Trophoblast cell (in vitro differentiated cells and primary cell): Measurements from ENCODE around the gene JAK3.

Experiments used
- DNase-seq, 2 donors: peaks; one replicate each; pipeline ENCODE4 v3.0.0-alpha.2; 2016
- H2AFZ ChIP-seq: 2 replicates; pipeline ENCODE4 v1.6.1; 2013; ENCODE audit warnings: low read length, moderate library complexity, mild to moderate bottlenecking; ENCODE audit not compliant: insufficient read depth, poor library complexity
- H2AK5ac ChIP-seq: 2 replicates; pipeline ENCODE4 v1.6.1; 2013; ENCODE audit warnings: mild to moderate bottlenecking, low read length
- H2BK120ac ChIP-seq: 2 replicates; pipeline ENCODE4 v1.6.1; 2013; ENCODE audit warnings: low read length, mild to moderate bottlenecking, moderate library complexity; ENCODE audit not compliant: insufficient read depth, poor library complexity
- H2BK12ac ChIP-seq: 2 replicates; pipeline ENCODE4 v1.6.1; 2013; ENCODE audit warnings: mild to moderate bottlenecking, low read length, moderate library complexity
- H2BK5ac ChIP-seq: 2 replicates; pipeline ENCODE4 v1.6.1; 2013; ENCODE audit warnings: low read length, low read depth, moderate library complexity, mild to moderate bottlenecking; ENCODE audit not compliant: poor library complexity
- H3K14ac ChIP-seq: 2 replicates; pipeline ENCODE4 v1.6.1; 2013; ENCODE audit warnings: mild to moderate bottlenecking, low read length
- H3K18ac ChIP-seq: 2 replicates; pipeline ENCODE4 v1.6.1; 2013; ENCODE audit warnings: mild to moderate bottlenecking, low read length
- H3K23ac ChIP-seq: 2 replicates; pipeline ENCODE4 v1.6.1; 2013; ENCODE audit warnings: low read length
- H3K27ac ChIP-seq: 2 replicates; pipeline ENCODE4 v1.5.1; 2013; ENCODE audit warnings: low read depth, mild to moderate bottlenecking, inconsistent platforms, low read length, moderate library complexity
- H3K27me3 ChIP-seq: 2 replicates; pipeline ENCODE4 v1.6.1; 2013; ENCODE audit warnings: inconsistent platforms, mild to moderate bottlenecking, low read length, moderate library complexity; ENCODE audit not compliant: insufficient read depth
- H3K36me3 ChIP-seq, 2 experiments: 1 replicate in 1 of 2; 2 replicates in 1 of 2; pipeline ENCODE4 v1.6.1; 2013; ENCODE audit warnings: low read length in 2 of 2, mild to moderate bottlenecking in 2 of 2, moderate library complexity in 1 of 2; ENCODE audit not compliant: insufficient read depth in 2 of 2, control insufficient read depth in 1 of 2
- H3K4ac ChIP-seq: 2 replicates; pipeline ENCODE4 v1.6.1; 2013; ENCODE audit warnings: low read depth, mild to moderate bottlenecking, low read length, moderate library complexity
- H3K4me1 ChIP-seq, 2 experiments: 1 replicate in 1 of 2; 2 replicates in 1 of 2; pipeline ENCODE4 v1.6.1; 2013; ENCODE audit warnings: low read length in 2 of 2, mild to moderate bottlenecking in 2 of 2, moderate library complexity in 1 of 2; ENCODE audit not compliant: insufficient read depth in 2 of 2, control insufficient read depth in 1 of 2
- H3K4me2 ChIP-seq: 2 replicates; pipeline ENCODE4 v1.6.1; 2013; ENCODE audit warnings: inconsistent platforms, mild to moderate bottlenecking, low read length, moderate library complexity
- H3K4me3 ChIP-seq: 2 replicates; pipeline ENCODE4 v1.5.1; 2013; ENCODE audit warnings: mild to moderate bottlenecking, low read depth, low read length, inconsistent platforms
- H3K79me1 ChIP-seq: one replicate; pipeline ENCODE4 v1.6.1; 2013; ENCODE audit warnings: low read length
- H3K79me2 ChIP-seq: 2 replicates; pipeline ENCODE4 v1.6.1; 2013; ENCODE audit warnings: low read length, mild to moderate bottlenecking; ENCODE audit not compliant: control insufficient read depth, insufficient read depth, poor library complexity
- H3K9ac ChIP-seq: 2 replicates; pipeline ENCODE4 v1.6.1; 2013; ENCODE audit warnings: mild to moderate bottlenecking, low read length
- H3K9me3 ChIP-seq: 2 replicates; pipeline ENCODE4 v1.6.1; 2013; ENCODE audit warnings: low read depth, mild to moderate bottlenecking, control low read depth, inconsistent platforms, low read length; ENCODE audit not compliant: insufficient read depth
- H4K12ac ChIP-seq: 2 replicates; pipeline ENCODE4 v1.6.1; 2013; ENCODE audit warnings: low read depth, mild to moderate bottlenecking, low read length, moderate library complexity
- H4K8ac ChIP-seq: 2 replicates; pipeline ENCODE4 v1.6.1; 2013; ENCODE audit warnings: low read depth, mild to moderate bottlenecking, low read length, moderate library complexity
- H4K91ac ChIP-seq: one replicate; pipeline ENCODE4 v1.6.1; 2013; ENCODE audit warnings: low read depth, mild to moderate bottlenecking, low read length, moderate library complexity
- WGBS: extraction: QIAGEN DNeasy Blood & Tissue Kit; methylation state at CpG from one replicate; pipeline ENCODE4 v1.1.7; 2013; ENCODE audit warnings: missing lambda C conversion rate; ENCODE audit not compliant: insufficient read length, insufficient coverage; ENCODE audit errors: extremely low coverage; 5-methylcytosine and 5-hydroxymethylcytosine counted together

Gene JAK3

GRCh38 chr19:17868669-17869068 lies 20.9 kb upstream of the JAK3 start:
- H3K4ac ChIP-seq: no peak overlapping the region
- no peaks in the 10 kb centered on the region for H3K27me3 ChIP-seq
- no peak overlapping the region for H3K18ac ChIP-seq
- H4K91ac ChIP-seq: no peak overlapping the region
- H2BK120ac ChIP-seq: no peak overlapping the region
- no peak overlapping the region for H4K12ac ChIP-seq
- H3K9me3 ChIP-seq: peaks cover 8% of the 10 kb centered on the region
- no peak overlapping the region for H3K27ac ChIP-seq
- H2AK5ac ChIP-seq: no peak overlapping the region
- H2AFZ ChIP-seq: no peak overlapping the region
- H3K4me2 ChIP-seq: no peak overlapping the region
- no peak overlapping the region for H3K14ac ChIP-seq
- no peak overlapping the region for H3K23ac ChIP-seq
- H3K9ac ChIP-seq: no peak overlapping the region
- peak overlapping the region; percentile 32 for H3K4me3 ChIP-seq
- no peak overlapping the region for H2BK12ac ChIP-seq
- no peak overlapping the region for H4K8ac ChIP-seq
- peaks cover under 1% of the 10 kb centered on the region for H3K79me2 ChIP-seq
- peaks cover 8 to 11% of the 10 kb centered on the region in 2 experiments for H3K36me3 ChIP-seq
- H3K79me1 ChIP-seq: no peaks in the 10 kb centered on the region
- no peak for DNase-seq
- WGBS: no CpG with 5 or more reads among the region's 6 CpGs
- no peak overlapping the region for H2BK5ac ChIP-seq
- peaks cover 2% of the 10 kb centered on the region in 2 experiments for H3K4me1 ChIP-seq

GRCh38 chr19:17866964-17867486 lies 19.2 kb upstream of the JAK3 start:
- Histone ChIP-seq H3K9me3 (peaks cover 7% of the 10 kb centered on the region), H3K79me1 (no peaks in the 10 kb centered on the region), H3K4ac (no peak overlapping the region), H3K27ac (no peak overlapping the region), H3K4me3 (no peak overlapping the region), H3K4me2 (no peak overlapping the region), H3K9ac (no peak overlapping the region), H2AFZ (no peak overlapping the region), H2BK5ac (no peak overlapping the region), H3K36me3 (peaks cover 25 to 28% of the 10 kb centered on the region in 2 experiments), H3K18ac (no peak overlapping the region), H3K79me2 (no peaks in the 10 kb centered on the region), H4K8ac (no peak overlapping the region), H2AK5ac (no peak overlapping the region), H2BK12ac (no peak overlapping the region), H4K91ac (no peak overlapping the region), H3K27me3 (no peaks in the 10 kb centered on the region), H3K23ac (no peak overlapping the region), H2BK120ac (no peak overlapping the region), H4K12ac (no peak overlapping the region), H3K14ac (no peak overlapping the region), H3K4me1 (no peaks in the 10 kb centered on the region)
- WGBS: no CpG with 5 or more reads among the region's 11 CpGs
- DNase-seq: no peak

GRCh38 chr19:17866312-17866963 lies 18.7 kb upstream of the JAK3 start:
- Histone ChIP-seq H3K9ac (no peak overlapping the region), H3K27me3 (no peaks in the 10 kb centered on the region), H2AFZ (no peak overlapping the region), H4K8ac (no peak overlapping the region), H3K79me2 (peaks cover 4% of the 10 kb centered on the region), H3K4me3 (no peak overlapping the region), H3K4ac (no peak overlapping the region), H3K36me3 (peaks cover 31 to 34% of the 10 kb centered on the region in 2 experiments), H3K27ac (no peak overlapping the region), H3K4me2 (no peak overlapping the region), H2AK5ac (no peak overlapping the region), H3K79me1 (no peaks in the 10 kb centered on the region), H3K4me1 (peaks cover 0 to 4% of the 10 kb centered on the region in 2 experiments), H2BK5ac (no peak overlapping the region), H3K14ac (no peak overlapping the region), H4K91ac (no peak overlapping the region), H3K18ac (no peak overlapping the region), H3K23ac (no peak overlapping the region), H4K12ac (no peak overlapping the region), H2BK12ac (no peak overlapping the region), H2BK120ac (no peak overlapping the region), H3K9me3 (peaks cover 5% of the 10 kb centered on the region)
- DNase-seq: no peak
- WGBS: 100% methylated on average over 4 of the region's 8 CpGs

GRCh38 chr19:17865364-17866311 lies 17.9 kb upstream of the JAK3 start:
- Histone ChIP-seq H3K4me2 (no peak overlapping the region), H3K9me3 (peaks cover 5% of the 10 kb centered on the region)

More at GRCh38 chr19:17865364-17866311, 17.9 kb upstream of the JAK3 start:
- no peak overlapping the region for H4K12ac ChIP-seq
- peaks cover 10% of the 10 kb centered on the region for H3K79me2 ChIP-seq
- no peak overlapping the region for H4K8ac ChIP-seq
- H3K23ac ChIP-seq: no peak overlapping the region
- no peaks in the 10 kb centered on the region for H3K27me3 ChIP-seq
- H3K79me1 ChIP-seq: no peaks in the 10 kb centered on the region
- WGBS: no CpG with 5 or more reads among the region's 13 CpGs
- H3K4me3 ChIP-seq: no peak overlapping the region
- no peak overlapping the region for H3K9ac ChIP-seq
- peaks cover 0 to 11% of the 10 kb centered on the region in 2 experiments for H3K4me1 ChIP-seq
- no peak overlapping the region for H3K18ac ChIP-seq
- no peak overlapping the region for H2AK5ac ChIP-seq
- no peak overlapping the region for H3K4ac ChIP-seq
- no peak overlapping the region for H3K27ac ChIP-seq
- H2BK12ac ChIP-seq: no peak overlapping the region
- H4K91ac ChIP-seq: no peak overlapping the region
- H3K14ac ChIP-seq: no peak overlapping the region
- peaks cover 34 to 40% of the 10 kb centered on the region in 2 experiments for H3K36me3 ChIP-seq
- H2AFZ ChIP-seq: no peak overlapping the region
- no peak overlapping the region for H2BK120ac ChIP-seq
- peak in 1 of 2 donors; percentile 36 for DNase-seq
- H2BK5ac ChIP-seq: no peak overlapping the region
